Ishikawa (cell line): ENCODE measurements around the gene PLK2.

ENCODE experiments used
- NFIC ChIP-seq: IDR thresholded peaks from 2 replicates; pipeline ENCODE4 v1.6.1; 2012
- ZBTB7A ChIP-seq: IDR thresholded peaks from 2 replicates; pipeline ENCODE4 v1.6.1; 2012; ENCODE audit warnings: low read depth

GRCh38 chr5:58466939-58467338 lies 7.1 kb upstream of the PLK2 start:
- TF ChIP-seq NFIC (no peak), ZBTB7A (no peak)
